Effector CD8-positive, alpha-beta T cell (primary cell): ENCODE results near the gene TOX2.

ENCODE experiments used
- DNase-seq: peaks from one replicate; lab custom pipeline; 2025; lab: John Stamatoyannopoulos, UW

TOX2 gene

DNA sequence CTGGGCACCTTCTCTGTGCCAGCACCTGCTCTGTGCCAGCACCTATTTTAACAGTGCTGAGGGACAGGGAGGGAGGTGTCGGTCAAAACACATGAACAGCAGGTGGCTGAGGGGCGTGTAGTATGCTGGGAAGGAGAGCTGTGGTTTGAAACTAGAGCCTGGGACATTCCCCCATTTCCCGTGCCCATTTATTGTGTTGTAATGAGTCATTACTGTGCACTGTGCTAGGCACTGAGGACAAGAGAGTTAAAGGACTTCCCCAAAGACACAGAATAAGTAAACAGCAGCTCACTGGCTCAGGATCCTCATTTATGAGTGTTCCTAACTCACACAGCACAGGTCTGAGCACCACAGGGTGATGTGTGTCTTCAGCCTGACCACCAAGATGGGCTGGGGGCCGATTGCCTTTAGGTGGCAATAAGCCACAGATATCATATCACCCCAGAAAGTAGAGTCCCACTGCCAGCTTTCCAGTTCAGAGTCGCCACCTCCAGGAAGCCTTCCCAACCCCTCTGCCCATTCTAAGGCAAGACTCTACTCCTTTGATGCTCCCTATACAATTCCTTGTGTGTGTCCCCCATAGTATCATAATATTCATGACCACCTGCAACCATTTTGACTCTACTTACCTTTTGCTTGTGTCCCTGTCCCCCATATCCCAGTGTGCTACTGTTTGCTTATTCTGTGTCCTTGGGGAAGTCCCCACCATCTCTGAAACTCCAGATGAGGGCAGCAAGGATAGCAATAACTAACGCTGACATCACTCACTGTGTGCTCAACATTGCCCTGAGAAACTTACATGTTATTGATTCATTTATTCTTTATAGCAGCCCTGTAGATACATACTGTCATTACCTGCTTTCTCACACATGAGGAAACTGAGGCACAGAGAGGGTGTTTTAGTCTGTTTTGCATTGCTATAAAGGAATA is 87.3 kb downstream of the TOX2 start:
- DNase-seq: no peak

- DNase-seq: no peak
Measured at GRCh38 chr20:44002861-44003260, 88.2 kb downstream of the TOX2 start.

DNA sequence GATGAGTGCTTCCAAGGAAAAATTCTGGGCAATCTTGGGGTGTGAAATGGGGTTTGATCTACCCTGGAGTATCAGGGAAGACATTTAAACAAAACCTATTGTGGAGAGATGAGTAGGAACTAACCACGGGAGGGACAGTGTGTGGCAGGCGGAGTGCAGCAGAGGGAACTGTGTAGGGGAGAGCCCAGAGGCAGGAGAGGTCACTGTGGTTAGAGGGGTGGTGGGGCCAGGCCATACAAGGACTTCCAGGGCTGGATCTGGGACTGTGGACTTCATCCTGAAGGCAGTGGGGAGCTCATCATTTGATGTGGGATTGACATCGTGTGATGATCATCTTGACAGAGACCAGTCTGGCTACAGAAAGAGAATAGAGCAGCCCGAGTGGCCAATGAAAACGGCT is 89.0 kb downstream of the TOX2 start:
- no peak for DNase-seq

DNA sequence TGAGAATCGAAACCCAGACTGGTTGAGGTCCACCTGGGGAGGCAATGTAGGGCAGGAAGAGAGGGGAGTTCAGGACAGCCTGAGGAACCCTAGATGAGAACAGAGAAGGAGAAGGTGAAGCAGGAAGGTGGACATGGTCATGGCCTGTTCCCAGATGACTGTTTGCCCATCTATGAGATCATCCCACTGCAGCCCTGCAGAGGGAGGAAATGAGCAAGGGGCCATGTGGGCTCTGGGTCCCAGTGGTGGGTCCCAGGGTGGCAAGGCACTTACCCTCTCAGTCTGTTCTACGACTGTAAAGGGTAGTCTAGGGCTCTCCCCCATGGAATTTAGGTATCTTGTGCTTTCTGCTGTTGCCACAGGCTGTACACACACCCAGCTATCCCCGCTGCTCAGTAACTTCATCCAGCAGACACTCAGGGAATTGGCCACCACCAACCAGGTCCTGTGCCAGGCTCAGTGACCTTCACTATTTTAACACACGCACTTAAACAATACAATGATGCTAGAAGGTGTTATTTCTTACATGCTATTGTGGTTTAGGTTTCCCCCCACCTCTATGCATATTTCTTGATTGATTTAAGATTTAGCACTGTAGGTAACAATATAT is 89.8 kb downstream of the TOX2 start:
- no peak for DNase-seq

GRCh38 chr20:44005661-44006060 is 91.0 kb downstream of the TOX2 start:
- no peak for DNase-seq

GRCh38 chr20:44006126-44006525 is 91.5 kb downstream of the TOX2 start:
- DNase-seq: no peak

GRCh38 chr20:44006578-44006977 is 91.9 kb downstream of the TOX2 start:
- DNase-seq: no peak

DNA sequence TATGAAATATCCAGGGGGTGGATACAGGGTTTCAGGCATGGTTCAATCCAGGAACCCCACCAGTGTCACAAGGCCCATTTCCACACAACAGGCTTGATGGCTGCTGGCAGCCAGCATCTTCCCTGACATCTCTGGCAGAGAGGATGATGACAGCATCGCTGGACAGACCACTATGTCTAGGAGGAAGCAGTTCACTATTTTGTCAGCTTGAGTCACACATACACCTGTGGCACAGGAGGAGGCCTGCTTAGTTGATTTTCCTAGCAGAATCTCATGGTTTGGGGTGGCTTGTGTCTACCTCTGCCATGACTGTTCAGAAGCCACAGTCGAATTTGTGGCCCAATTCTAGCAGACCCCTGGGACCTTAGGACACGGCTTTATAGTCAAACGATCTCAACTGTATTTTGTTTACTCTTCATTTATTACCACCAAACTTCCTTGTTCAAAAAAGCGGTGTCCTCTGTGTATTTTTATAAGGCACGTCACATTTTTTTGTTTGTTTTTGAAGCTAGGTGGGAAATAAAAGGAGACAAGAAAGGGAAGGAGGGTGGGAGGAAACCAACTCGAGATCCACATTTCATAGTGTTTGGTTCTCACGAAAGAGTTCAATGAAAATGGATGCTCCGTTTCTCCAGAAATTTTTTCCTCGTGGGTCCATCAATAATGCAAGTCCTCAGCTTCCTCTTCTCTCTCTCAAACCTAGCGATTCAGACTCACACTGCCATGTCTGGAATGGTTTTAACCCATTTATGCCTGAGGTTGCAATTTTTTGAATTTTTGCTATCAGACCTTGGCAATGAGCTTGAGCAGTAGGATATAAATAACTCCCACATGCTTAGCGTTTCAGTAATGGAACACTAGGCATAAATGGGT is 94.4 kb downstream of the TOX2 start:
- no peak for DNase-seq

DNA sequence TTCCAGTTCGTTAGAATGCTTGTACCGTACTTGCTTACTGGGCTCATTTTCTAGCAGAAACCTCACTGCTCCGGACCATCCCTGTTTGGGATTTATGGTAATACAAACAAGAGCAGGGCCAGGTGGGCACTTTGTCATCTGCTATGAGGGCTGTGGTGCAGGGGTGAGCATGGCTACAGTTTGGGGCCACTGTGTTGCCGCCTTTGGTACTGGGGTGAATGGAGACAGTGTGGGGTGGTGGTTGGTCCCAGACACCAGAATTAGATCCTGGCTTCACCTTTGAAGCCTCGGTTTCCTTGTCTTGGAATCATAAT is 95.0 kb downstream of the TOX2 start:
- DNase-seq: no peak

DNA sequence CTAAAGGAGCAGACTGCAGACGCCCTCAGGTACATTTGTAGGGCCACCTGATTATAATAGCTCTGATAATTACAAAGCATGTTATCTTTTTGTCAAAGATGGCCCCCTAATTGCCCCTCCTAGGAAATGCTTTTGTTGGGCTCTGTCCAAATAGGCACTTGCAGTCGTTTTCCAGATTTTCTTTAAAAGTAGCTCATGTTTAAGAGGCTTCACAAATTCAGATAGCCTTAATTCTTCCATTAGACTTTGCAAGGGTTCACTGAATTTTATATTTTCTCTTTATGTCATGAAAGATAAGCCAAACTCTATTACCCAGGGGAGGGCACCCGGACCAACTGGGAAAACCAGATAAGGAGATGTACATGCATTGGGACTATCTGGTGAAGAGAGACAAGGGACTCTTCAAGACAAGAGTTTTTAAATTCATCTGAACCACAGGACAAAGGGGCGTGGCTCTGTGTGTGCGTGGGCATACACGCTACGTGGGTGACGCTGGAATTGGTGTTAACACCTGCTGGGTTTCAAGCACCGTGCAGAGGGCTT is 95.6 kb downstream of the TOX2 start:
- no peak for DNase-seq

DNA sequence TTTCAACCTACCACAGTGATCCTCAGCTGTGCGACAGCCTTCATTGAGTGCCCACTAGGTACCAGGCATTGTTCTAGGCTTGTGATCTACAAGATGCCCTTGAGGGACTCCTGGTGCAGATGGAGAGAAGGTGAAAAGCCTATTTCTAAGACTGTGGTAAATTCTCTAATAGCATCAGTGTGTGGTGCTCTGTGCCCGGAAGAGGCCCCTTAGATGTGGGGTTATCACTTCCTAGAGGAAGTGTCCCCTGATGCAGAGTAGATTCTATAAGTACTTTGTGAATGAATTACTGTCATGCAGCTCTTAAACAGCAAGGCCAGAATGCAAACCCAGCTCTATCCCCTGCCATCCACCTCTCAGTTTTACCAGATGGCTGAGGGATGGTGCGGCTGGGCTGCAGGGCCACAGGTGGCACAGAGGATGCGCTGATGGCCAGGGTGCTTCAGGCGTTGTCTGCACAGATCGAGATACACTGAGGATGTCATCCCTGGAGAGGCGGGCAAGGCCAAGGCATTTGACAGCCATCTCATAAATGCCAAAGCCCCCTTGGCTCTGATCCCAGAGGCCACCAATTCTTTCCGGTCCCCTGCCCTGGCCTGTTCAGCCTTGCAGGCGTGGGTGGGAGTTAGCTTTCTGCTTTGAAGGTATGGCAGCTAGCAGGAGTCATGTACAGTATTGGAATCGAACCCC is 96.7 kb downstream of the TOX2 start:
- no peak for DNase-seq

- no peak for DNase-seq
Measured at GRCh38 chr20:44012466-44013226, 98.0 kb downstream of the TOX2 start.

DNA sequence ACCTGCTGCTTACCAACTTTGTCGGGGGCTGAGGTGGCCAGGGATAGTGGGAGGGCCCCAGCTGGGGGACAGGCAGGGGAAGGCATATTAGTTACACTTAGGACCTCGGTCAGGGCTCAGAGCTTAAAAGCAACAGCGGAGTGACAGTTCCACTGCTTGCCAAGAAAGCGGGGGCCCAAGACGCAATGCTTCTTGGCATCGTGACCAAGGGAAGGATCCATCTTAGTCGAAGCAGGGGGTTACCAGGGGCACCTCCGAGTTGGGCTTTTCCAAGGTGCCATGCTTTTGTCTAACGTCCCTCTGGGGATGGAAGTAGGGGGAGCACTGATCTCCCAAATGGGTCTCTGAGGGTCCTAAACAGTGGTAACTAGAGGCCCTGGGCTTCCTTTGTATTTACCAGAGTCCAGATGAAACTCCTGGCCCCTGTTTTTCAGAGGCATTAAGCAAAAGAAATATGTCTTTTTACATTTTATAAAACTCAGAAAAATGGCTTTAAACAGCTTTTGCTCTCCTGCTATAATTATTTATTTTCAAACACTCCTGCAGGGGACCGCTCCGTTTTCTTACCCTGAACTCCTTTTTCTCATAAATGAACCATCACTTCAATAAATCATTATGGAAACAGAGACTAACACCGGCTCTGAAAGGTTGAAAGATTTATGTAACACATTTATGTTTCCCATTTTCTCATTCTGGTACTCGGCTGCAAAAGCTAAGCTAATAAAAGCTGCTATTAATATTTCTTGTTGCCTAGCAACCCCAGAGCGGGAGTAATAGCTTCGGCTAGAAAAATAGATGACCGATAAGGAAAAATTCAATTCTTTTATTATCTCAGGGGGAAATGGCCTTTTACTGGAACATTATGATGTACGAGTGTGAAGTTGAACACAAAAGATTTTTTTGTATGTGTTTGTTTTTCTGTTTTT is 100.4 kb downstream of the TOX2 start:
- DNase-seq: no peak

GRCh38 chr20:44015733-44016103 is 101.1 kb downstream of the TOX2 start:
- DNase-seq: no peak

GRCh38 chr20:44016525-44016924 is 101.9 kb downstream of the TOX2 start:
- no peak for DNase-seq

DNA sequence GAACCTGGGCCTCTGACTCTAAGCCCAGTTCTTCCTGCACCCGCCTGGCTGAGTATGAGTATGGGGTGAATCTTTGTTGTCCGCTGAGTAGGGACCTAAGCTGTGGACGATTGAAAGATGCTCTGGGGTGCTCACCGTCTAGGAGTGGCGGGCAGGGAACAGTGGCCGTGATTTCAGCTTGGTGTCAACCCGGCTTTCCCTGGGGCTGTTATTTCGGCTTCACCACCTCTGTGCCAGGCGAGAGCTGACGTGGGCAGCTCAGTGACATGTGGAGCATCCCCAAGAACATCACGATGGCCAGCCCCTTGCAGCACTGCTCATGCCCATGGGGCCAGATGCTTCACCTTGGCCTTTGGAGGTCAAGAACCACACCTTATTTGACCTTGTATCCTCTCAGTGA is 102.6 kb downstream of the TOX2 start:
- no peak for DNase-seq

GRCh38 chr20:44017905-44018258 is 103.2 kb downstream of the TOX2 start:
- DNase-seq: no peak

- DNase-seq: no peak
Measured at GRCh38 chr20:44018259-44018941, 103.7 kb downstream of the TOX2 start.

- no peak for DNase-seq
Measured at GRCh38 chr20:44018942-44019637, 104.4 kb downstream of the TOX2 start.
